Measurements from ENCODE around the gene KCNIP4. TPM values are rescaled to one million over a fixed set of nuclear protein-coding genes. Genes with fewer than 3 reads are reported as not detected.

Gene KCNIP4
- total and polyA plus RNA-seq, 2 of the 8 experiments (the other 6 are each of a cell fraction or from before 2014, with no cell fraction given), result 0.06 TPM; not detected in 1

GRCh38 chr4:21801661-21802385 is 146.7 kb downstream of the KCNIP4 start:
- no peaks in the 10 kb centered on the region for H3K4me1 ChIP-seq (replicated peaks in 1 of 4; ENCODE audit: control insufficient read depth in 3 of 4, insufficient read depth in 4 of 4, low read length in 3 of 4)
- no peaks in the 10 kb centered on the region for H3K27me3 ChIP-seq (replicated peaks in 1 of 4; ENCODE audit: control insufficient read depth in 3 of 4, extremely low read depth in 1 of 4, insufficient read depth in 3 of 4, low read length in 3 of 4)
- no peak overlapping the region for H2BK120ac ChIP-seq (replicated peaks; ENCODE audit: low read depth, low read length)
- no peak overlapping the region for H2BK5ac ChIP-seq (ENCODE audit: low read depth, low read length)
- no peaks in the 10 kb centered on the region for H3K36me3 ChIP-seq (ENCODE audit: control insufficient read depth in 2 of 4, insufficient read depth in 4 of 4, low read length in 3 of 4)
- WGBS, 2 experiments (ENCODE audit: extremely low coverage in 1 of 2, insufficient coverage in 1 of 2, insufficient read length in 1 of 2, insufficient replicate concordance in 2 of 2, low coverage in 1 of 2, low lambda C conversion rate in 2 of 2, missing lambda C conversion rate in 1 of 2), result 98% methylated on average over 5 of the region's 5 CpGs; no CpG with 5 or more reads in 1 of the 2 experiments
- H3K4me2 ChIP-seq (ENCODE audit: insufficient read depth in 1 of 2, low read depth in 2 of 2, low read length in 2 of 2), result no peak overlapping the region
- no peak overlapping the region for H2AK5ac ChIP-seq (ENCODE audit: low read depth, low read length)
- H3K23ac ChIP-seq (ENCODE audit: insufficient read length), result no peak overlapping the region
- no peak overlapping the region for H4K8ac ChIP-seq (ENCODE audit: extremely low read depth, insufficient read depth, low read length)
- H2BK20ac ChIP-seq (ENCODE audit: low read length), result no peak overlapping the region
- ChIA-PET POLR2A (ENCODE audit: partially characterized antibody) (no interaction called here), CTCF (ENCODE audit: partially characterized antibody) (interaction anchor here (0.6 to 1.9 kb wide), 3 partner anchors 12 to 574 kb away, joined by 3 to 11 read pairs (median 3); no protein-coding TSS in a partner anchor)
- H3K79me2 ChIP-seq (ENCODE audit: control insufficient read depth in 1 of 2, insufficient read depth in 2 of 2, low read length in 2 of 2), result no peaks in the 10 kb centered on the region
- no peaks in the 10 kb centered on the region for H3K79me1 ChIP-seq (ENCODE audit: low read depth, low read length)
- H3K4me3 ChIP-seq (ENCODE audit: extremely low read depth in 1 of 4, insufficient read depth in 2 of 4, low read depth in 3 of 4, low read length in 4 of 4), result no peak overlapping the region
- H4K91ac ChIP-seq (replicated peaks; ENCODE audit: insufficient read length, low read length), result no peak overlapping the region
- no peak overlapping the region for H3K4ac ChIP-seq (replicated peaks; ENCODE audit: insufficient read length, low read depth, low read length)
- H3K23me2 ChIP-seq (ENCODE audit: low read depth, low read length), result no peaks in the 10 kb centered on the region
- H2AFZ ChIP-seq (ENCODE audit: low read length), result no peak overlapping the region
- no peak overlapping the region for H3K27ac ChIP-seq (ENCODE audit: low read depth, low read length)
- no peaks in the 10 kb centered on the region for H4K20me1 ChIP-seq (replicated peaks in 1 of 2; ENCODE audit: control insufficient read depth in 1 of 2, insufficient read depth in 2 of 2, low read length in 2 of 2)
- H2BK12ac ChIP-seq (ENCODE audit: low read depth, low read length), result no peak overlapping the region
- no peak overlapping the region for H4K5ac ChIP-seq (ENCODE audit: insufficient read length, low read depth, low read length)
- H3K9ac ChIP-seq (replicated peaks in 1 of 4; ENCODE audit: extremely low read depth in 1 of 4, low read depth in 3 of 4, low read length in 3 of 4), result no peak overlapping the region
- peaks cover 0 to under 1% of the 10 kb centered on the region in 2 experiments; a peak in 1 of 4 replicates for H3K9me3 ChIP-seq (ENCODE audit: insufficient read depth in 2 of 2, low read depth in 1 of 2, low read length in 1 of 2)
- no peak for FAIRE-seq
- no peak overlapping the region for H3K18ac ChIP-seq (ENCODE audit: extremely low read depth, low read length)
- no peak overlapping the region for H3K14ac ChIP-seq (ENCODE audit: insufficient read length)
- H2BK15ac ChIP-seq (ENCODE audit: low read length), result no peak overlapping the region
- H3K56ac ChIP-seq (replicated peaks; ENCODE audit: insufficient read length, low read depth, low read length), result no peak overlapping the region
- no peak for DNase-seq (ENCODE audit: low read depth in 1 of 2, low spot score in 2 of 2)
- TF ChIP-seq HDAC6 (IDR thresholded peaks at IDR 0.05; ENCODE audit: low read depth, low read length), result no peak
- no peak for TF ChIP-seq SP1 (IDR thresholded peaks at IDR 0.05; ENCODE audit: low read depth, low read length)
- TF ChIP-seq NRF1 (IDR thresholded peaks at IDR 0.05; ENCODE audit: low read depth, low read length), result no peak
- TF ChIP-seq BCL11A (IDR thresholded peaks at IDR 0.05; ENCODE audit: low read depth in 2 of 2, low read length in 2 of 2), result no peak
- no peak for TF ChIP-seq POLR2AphosphoS5 (IDR thresholded peaks at IDR 0.05; ENCODE audit: low read depth, low read length)
- no peak for TF ChIP-seq POLR2A (IDR thresholded peaks at IDR 0.05; ENCODE audit: control extremely low read depth in 1 of 2, low read depth in 2 of 2, low read length in 2 of 2)
- TF ChIP-seq SIN3A (conservative IDR thresholded peaks at IDR 0.05 in 1 of 2, IDR thresholded peaks at IDR 0.05 in 1 of 2; ENCODE audit: low read depth in 1 of 2, low read length in 2 of 2), result no peak
- no peak for TF ChIP-seq RNF2 (IDR thresholded peaks at IDR 0.05; ENCODE audit: borderline replicate concordance, low read depth, low read length, missing control alignments, poor library complexity, severe bottlenecking)
- no peak for TF ChIP-seq SIX5 (IDR thresholded peaks at IDR 0.05; ENCODE audit: low read depth, low read length)
- no peak for TF ChIP-seq RFX5 (IDR thresholded peaks at IDR 0.05; ENCODE audit: borderline replicate concordance, low read depth, low read length)
- no peak for TF ChIP-seq BRCA1 (IDR thresholded peaks at IDR 0.05; ENCODE audit: low read depth, low read length)
- no peak for TF ChIP-seq CEBPB (IDR thresholded peaks at IDR 0.05; ENCODE audit: low read depth, low read length)
- no peak for TF ChIP-seq HDAC2 (IDR thresholded peaks at IDR 0.05; ENCODE audit: borderline replicate concordance in 1 of 2, low read depth in 2 of 2, low read length in 2 of 2)

Data from H1 (cell line).